HepG2 (cell line): ENCODE results near the gene KCNMA1. TPM values are rescaled to one million over a fixed set of nuclear protein-coding genes. Genes with fewer than 3 reads are reported as not detected.

Experiments
- ATAC-seq: fragments of 200-7000 bp; cut with Tn5 transposase; 3 replicates; pipeline ENCODE4 v1.9.1; 2020; ENCODE audit warnings: mild to moderate bottlenecking, moderate library complexity
- BruUV-seq: library from RNA; stranded (reverse); fragments of 400-500 nt; replicated peaks from 2 replicates; lab custom pipeline; 2021; lab: Mats Ljungman, UMichigan
- CTCF ChIA-PET: fragments of 300-600 bp; formaldehyde crosslinking; extraction: SDS; loops from one replicate; lab custom pipeline; 2021; ENCODE audit warnings: low total read pairs, inconsistent platforms, low intra/inter-chr PET ratio; lab: Yijun Ruan, JAX
- POLR2A ChIA-PET: fragments of 350-600 bp; sonication (Branson Sonifier 250); formaldehyde crosslinking; loops from one replicate; lab custom pipeline; 2020; ENCODE audit warnings: antibody characterized with exemption, inconsistent platforms; lab: Yijun Ruan, JAX
- DNase-seq: peaks from one replicate; pipeline ENCODE4 v3.0.0-alpha.2; 2015; ENCODE audit warnings: low spot score
- FAIRE-seq: peaks from 3 replicates; lab custom pipeline; 2011; peaks lifted over from hg19 to GRCh38; lab: Jason Lieb, UNC
- H2AFZ ChIP-seq: one replicate; pipeline ENCODE4 v1.6.1; 2011; ENCODE audit warnings: low read length, inconsistent platforms
- H3K27ac ChIP-seq: fragments of 300-600 bp; 3 replicates; pipeline ENCODE4 v1.8.0; 2011; ENCODE audit warnings: mixed run types, mild to moderate bottlenecking, mixed read lengths, low read length, inconsistent platforms; ENCODE audit not compliant: insufficient read depth; ENCODE audit errors: extremely low read length
- H3K27me3 ChIP-seq, 2 experiments: fragments of 200-600 bp in 1 of 2; 2 replicates in 1 of 2; 3 replicates in 1 of 2; pipeline versions ENCODE4 v1.6.0 to v1.8.0; 2011; ENCODE audit warnings: low read length in 2 of 2, mild to moderate bottlenecking in 2 of 2, moderate library complexity in 2 of 2, inconsistent platforms in 1 of 2; ENCODE audit not compliant: insufficient read depth in 2 of 2, control insufficient read depth in 1 of 2
- H3K36me3 ChIP-seq, 2 experiments: fragments of 200-600 bp in 1 of 2; replicated peaks in 1 of 2; 2 replicates in 1 of 2; 3 replicates in 1 of 2; pipeline versions ENCODE4 v1.5.1 to v1.8.0; 2011; ENCODE audit warnings: low read length in 2 of 2, inconsistent platforms in 1 of 2; ENCODE audit not compliant: insufficient read depth in 2 of 2, control insufficient read depth in 1 of 2
- H3K4me1 ChIP-seq: 2 replicates; pipeline ENCODE4 v1.5.1; 2012; ENCODE audit warnings: low read length, inconsistent platforms; ENCODE audit not compliant: insufficient read depth
- H3K4me2 ChIP-seq: 2 replicates; pipeline ENCODE4 v1.6.0; 2011; ENCODE audit warnings: low read depth, low read length, inconsistent platforms
- H3K4me3 ChIP-seq, 3 experiments: fragments of 200-600 bp in 1 of 3; sonication (generic), shearing (Covaris generic) in 1 of 3; replicated peaks in 1 of 3; 2 replicates each; pipeline ENCODE4 v1.5.1; 2011 to 2016; ENCODE audit warnings: low read length in 3 of 3, inconsistent platforms in 2 of 3, low read depth in 2 of 3, mild to moderate bottlenecking in 2 of 3, control low read depth in 1 of 3, mixed read lengths in 1 of 3; ENCODE audit not compliant: insufficient read depth in 1 of 3
- H3K79me2 ChIP-seq: one replicate; pipeline ENCODE4 v1.6.1; 2011; ENCODE audit warnings: low read length, inconsistent platforms; ENCODE audit not compliant: insufficient read depth
- H3K9ac ChIP-seq: 2 replicates; pipeline ENCODE4 v1.6.0; 2011; ENCODE audit warnings: mild to moderate bottlenecking, low read depth, low read length, inconsistent platforms; ENCODE audit not compliant: insufficient read depth
- H3K9me3 ChIP-seq: 2 replicates; pipeline ENCODE4 v1.5.1; 2012; ENCODE audit warnings: mild to moderate bottlenecking, low read length
- H4K20me1 ChIP-seq: 2 replicates; pipeline ENCODE4 v1.6.0; 2011; ENCODE audit warnings: inconsistent platforms, mild to moderate bottlenecking, low read length, moderate library complexity; ENCODE audit not compliant: insufficient read depth
- AGO1 ChIP-seq: fragments of 200-400 bp; formaldehyde crosslinking; IDR thresholded peaks from 2 replicates; pipeline ENCODE4 v1.6.1; 2017; ENCODE audit warnings: mild to moderate bottlenecking, low read depth, low read length, moderate library complexity; ENCODE audit not compliant: poor library complexity, severe bottlenecking
- GTF3A ChIP-seq: sonication (generic); formaldehyde crosslinking; conservative IDR thresholded peaks from 2 replicates; pipeline ENCODE4 v1.4.0; 2020; ENCODE audit warnings: mild to moderate bottlenecking, missing genetic modification reagents
- SRSF1 ChIP-seq: fragments of 200-400 bp; formaldehyde crosslinking; optimal IDR thresholded peaks from 2 replicates; pipeline ENCODE3; 2017; ENCODE audit warnings: mild to moderate bottlenecking, low read depth, low read length, moderate library complexity
- THAP11 ChIP-seq: IDR thresholded peaks from 2 replicates; pipeline ENCODE4 v1.6.1; 2016; ENCODE audit warnings: missing biosample characterization, missing genetic modification reagents
- ZBTB25 ChIP-seq: IDR thresholded peaks from 2 replicates; pipeline ENCODE4 v1.6.1; 2018; ENCODE audit warnings: missing genetic modification reagents
- ZBTB4 ChIP-seq: sonication (generic); formaldehyde crosslinking; IDR thresholded peaks from 2 replicates; pipeline ENCODE4 v1.4.0; 2020; ENCODE audit warnings: missing genetic modification reagents, mild to moderate bottlenecking, borderline replicate concordance
- ZFP41 ChIP-seq: sonication (generic); formaldehyde crosslinking; IDR thresholded peaks from 2 replicates; pipeline ENCODE4 v1.4.0; 2020; ENCODE audit warnings: mild to moderate bottlenecking, missing genetic modification reagents, borderline replicate concordance
- ZSCAN30 ChIP-seq: sonication (generic); formaldehyde crosslinking; IDR thresholded peaks from 2 replicates; pipeline ENCODE4 v1.5.0; 2020; ENCODE audit warnings: mild to moderate bottlenecking, missing genetic modification reagents
- WGBS: methylation state at CpG from one replicate; pipeline ENCODE4 v1.1.6; 2017; ENCODE audit warnings: low lambda C conversion rate; 5-methylcytosine and 5-hydroxymethylcytosine counted together
- in situ Hi-C: cut with HindIII; loops from 2 replicates; pipeline ENCODE4 v1.10.0; 2017; ENCODE audit warnings: low pct_unique_long_range_greater_than_20kb; ENCODE audit not compliant: extremely low pct_ligation_motif_present
- intact Hi-C: fragments of 100-400 bp; cut with micrococcal nuclease; formaldehyde crosslinking; loops from one replicate; pipeline ENCODE4 v1.10.0; 2022; ENCODE audit not compliant: unreplicated experiment
- polyA plus RNA-seq, 8 experiments: library from polyadenylated mRNA; depleted of rRNA in 3 of 8; stranded (reverse) in 7 of 8; unstranded in 1 of 8; fragments of >200 nt; fragmentation: Illumina TruSeq in 4 of 8; extraction: Trizol in 4 of 8; gene quantifications; 2 replicates each; pipeline versions ENCODE4 v1.2.1 to v1.2.3, GENCODE V29; 2011 to 2016; ENCODE audit warnings: low read depth in 4 of 8, missing spikeins in 1 of 8, mixed read lengths in 1 of 8; ENCODE audit not compliant: insufficient read depth in 1 of 8
- total RNA-seq, 5 experiments: library from RNA; depleted of rRNA; stranded (reverse); fragments of >200 nt; fragmentation: Illumina TruSeq; extraction: Trizol; gene quantifications; 2 replicates each; pipeline ENCODE4 v1.2.3, GENCODE V29; 2016; ENCODE audit warnings: low read depth in 1 of 5

Gene KCNMA1
- total and polyA plus RNA-seq, 2 of the 13 experiments (the other 11 are each of a cell fraction or from before 2014, with no cell fraction given), result 0.02 TPM; not detected in 1

GRCh38 chr10:77478962-77479359 lies 158.6 kb downstream of the KCNMA1 start:
- Histone ChIP-seq H3K36me3 (no peaks in the 10 kb centered on the region), H3K4me3 (no peak overlapping the region), H3K27me3 (peaks cover 0 to 4% of the 10 kb centered on the region in 2 experiments; a peak in 1 of 5 replicates), H4K20me1 (no peaks in the 10 kb centered on the region), H3K9me3 (no peaks in the 10 kb centered on the region), H3K4me1 (no peaks in the 10 kb centered on the region; the same call in 1 of the 2 replicates), H3K27ac (no peak overlapping the region), H3K9ac (no peak overlapping the region), H3K79me2 (no peaks in the 10 kb centered on the region), H2AFZ (no peak overlapping the region), H3K4me2 (no peak overlapping the region)
- in situ Hi-C loops (no loop called here), intact Hi-C loops (no loop called here)
- TF ChIP-seq AGO1 (no peak), ZBTB25 (CRISPR knock-in tag) (no peak), ZFP41 (no peak), SRSF1 (no peak), THAP11 (no peak), GTF3A (CRISPR knock-in tag) (no peak), ZBTB4 (CRISPR knock-in tag) (no peak), ZSCAN30 (CRISPR knock-in tag) (no peak)
- no TSS peak for BruUV-seq
- ChIA-PET CTCF (no interaction called here), POLR2A (no interaction called here)
- WGBS, result 39% methylated on average over 5 of the region's 5 CpGs
- no peak for FAIRE-seq
- DNase-seq, result no peak
- ATAC-seq, result no peak
